Body of pancreas (tissue), 4 donors: Measurements from ENCODE around the gene MORF4L2.

Source experiments
- POLR2A ChIP-seq, 3 donors: fragments of 450-650 bp; IDR thresholded peaks; one replicate each; pipeline ENCODE4 v1.6.1; 2016; ENCODE audit warnings: antibody characterized with exemption in 3 of 3, mild to moderate bottlenecking in 2 of 3
- TF ChIP-seq, protein P1 (sequence below), 7 experiments: fragments of 450-650 bp in 4 of 7; fragments of 200-600 bp in 3 of 7; sonication (generic) in 3 of 7; IDR thresholded peaks; one replicate each; pipeline ENCODE4 v1.5.1; 2016 to 2019; ENCODE audit warnings: antibody characterized with exemption in 7 of 7

DNA sequence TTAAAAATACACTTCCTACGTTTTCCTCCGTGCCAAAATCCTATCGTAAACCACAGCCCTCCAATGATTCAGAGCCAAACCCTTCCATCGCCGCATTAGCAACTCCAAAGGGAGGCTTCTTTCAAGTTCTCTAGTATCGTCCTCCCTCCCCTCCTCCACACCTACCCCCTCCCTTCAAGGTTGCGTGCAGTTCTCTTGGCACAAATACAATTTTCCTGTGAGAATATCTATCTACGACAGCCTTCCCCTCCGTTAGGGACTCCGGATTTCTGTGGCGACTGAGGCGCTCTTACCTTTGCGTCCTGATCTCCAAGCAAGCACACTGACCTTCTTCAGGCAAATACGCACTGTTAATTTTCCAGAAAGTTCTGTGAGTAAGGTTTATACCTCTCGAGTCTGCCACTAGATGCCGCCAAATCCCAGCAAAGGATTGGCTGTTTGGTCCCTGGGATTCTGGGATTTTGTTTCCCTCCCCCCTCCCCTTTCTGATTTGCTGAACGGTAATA lies 1.2 kb upstream of the MORF4L2 start:
- TF ChIP-seq POLR2A (IDR thresholded peaks at IDR 0.05), result peak; percentile 1 to 70 (median 54)
- TF ChIP-seq, protein P1, sequence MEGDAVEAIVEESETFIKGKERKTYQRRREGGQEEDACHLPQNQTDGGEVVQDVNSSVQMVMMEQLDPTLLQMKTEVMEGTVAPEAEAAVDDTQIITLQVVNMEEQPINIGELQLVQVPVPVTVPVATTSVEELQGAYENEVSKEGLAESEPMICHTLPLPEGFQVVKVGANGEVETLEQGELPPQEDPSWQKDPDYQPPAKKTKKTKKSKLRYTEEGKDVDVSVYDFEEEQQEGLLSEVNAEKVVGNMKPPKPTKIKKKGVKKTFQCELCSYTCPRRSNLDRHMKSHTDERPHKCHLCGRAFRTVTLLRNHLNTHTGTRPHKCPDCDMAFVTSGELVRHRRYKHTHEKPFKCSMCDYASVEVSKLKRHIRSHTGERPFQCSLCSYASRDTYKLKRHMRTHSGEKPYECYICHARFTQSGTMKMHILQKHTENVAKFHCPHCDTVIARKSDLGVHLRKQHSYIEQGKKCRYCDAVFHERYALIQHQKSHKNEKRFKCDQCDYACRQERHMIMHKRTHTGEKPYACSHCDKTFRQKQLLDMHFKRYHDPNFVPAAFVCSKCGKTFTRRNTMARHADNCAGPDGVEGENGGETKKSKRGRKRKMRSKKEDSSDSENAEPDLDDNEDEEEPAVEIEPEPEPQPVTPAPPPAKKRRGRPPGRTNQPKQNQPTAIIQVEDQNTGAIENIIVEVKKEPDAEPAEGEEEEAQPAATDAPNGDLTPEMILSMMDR (IDR thresholded peaks at IDR 0.05), result peak; percentile 19 to 82 (median 67)
